H1 (cell line): ENCODE data around the gene ERAP2.

Source experiments
- CHD1 ChIP-seq: IDR thresholded peaks from 2 replicates; pipeline ENCODE4 v1.6.1; 2012; ENCODE audit warnings: low read depth, low read length, improper control_type of control experiment
- CHD7 ChIP-seq: fragments of 300-600 bp; sonication (generic); IDR thresholded peaks from 2 replicates; pipeline ENCODE4 v1.7.1; 2012; ENCODE audit warnings: low read length, moderate library complexity, mild to moderate bottlenecking, inconsistent platforms; ENCODE audit not compliant: insufficient replicate concordance
- CTCF ChIP-seq, 3 experiments: IDR thresholded peaks; 1 replicate in 2 of 3; 2 replicates in 1 of 3; pipeline versions ENCODE4 v1.5.1 to v1.6.1; 2011; ENCODE audit warnings: low read length in 3 of 3, mild to moderate bottlenecking in 3 of 3, inconsistent platforms in 2 of 3, low read depth in 1 of 3, moderate library complexity in 1 of 3; ENCODE audit not compliant: insufficient read depth in 1 of 3; ENCODE audit errors: control extremely low read depth in 1 of 3
- GABPA ChIP-seq: IDR thresholded peaks from 2 replicates; pipeline ENCODE4 v1.6.1; 2011; ENCODE audit warnings: mild to moderate bottlenecking, low read length, moderate library complexity, borderline replicate concordance; ENCODE audit not compliant: insufficient read depth
- HDAC6 ChIP-seq: IDR thresholded peaks from one replicate; pipeline ENCODE4 v1.7.1; 2012; ENCODE audit warnings: low read depth, mild to moderate bottlenecking, inconsistent platforms, low read length, moderate library complexity
- MAFK ChIP-seq: IDR thresholded peaks from 2 replicates; pipeline ENCODE4 v1.6.1; 2012; ENCODE audit warnings: low read depth, mild to moderate bottlenecking, improper control_type of control experiment, low read length
- SIX5 ChIP-seq: IDR thresholded peaks from 2 replicates; pipeline ENCODE4 v1.6.1; 2011; ENCODE audit warnings: mild to moderate bottlenecking, low read depth, low read length
- SP1 ChIP-seq: IDR thresholded peaks from 2 replicates; pipeline ENCODE4 v1.6.1; 2011; ENCODE audit warnings: low read depth, low read length
- TAF1 ChIP-seq: IDR thresholded peaks from 2 replicates; pipeline ENCODE4 v1.6.1; 2011; ENCODE audit warnings: mild to moderate bottlenecking, low read depth, low read length
- YY1 ChIP-seq: IDR thresholded peaks from 2 replicates; pipeline ENCODE4 v1.6.1; 2011; ENCODE audit warnings: low read depth, mild to moderate bottlenecking, low read length

- no peak for TF ChIP-seq TAF1
- no peak for TF ChIP-seq SP1
- no peak for TF ChIP-seq CTCF (IDR thresholded peaks at IDR 0.05; ENCODE audit: control extremely low read depth in 1 of 3, insufficient read depth in 1 of 3, low read depth in 1 of 3, low read length in 3 of 3)
- no peak for TF ChIP-seq MAFK
- no peak for TF ChIP-seq HDAC6
- no peak for TF ChIP-seq CHD7
- TF ChIP-seq SIX5, result no peak
- TF ChIP-seq CHD1, result no peak
- TF ChIP-seq YY1, result no peak
- TF ChIP-seq GABPA, result no peak
These were observed 12.2 kb upstream of the ERAP2 start for GRCh38 chr5:96863949-96864584.
